ENCODE results near the gene CBX1.

GRCh38 chr17:48059125-48059668 is 42.1 kb downstream of the CBX1 start:
- TF ChIP-seq CTCF (conservative IDR thresholded peaks at IDR 0.05; ENCODE audit: low read length) (no peak), EZH2phosphoT487 (IDR thresholded peaks at IDR 0.05; ENCODE audit: borderline replicate concordance) (no peak)
